ENCODE results near the gene PLOD1. TPM values are rescaled to one million over a fixed set of nuclear protein-coding genes. Genes with fewer than 3 reads are reported as not detected.

The PLOD1 gene
- polyA plus RNA-seq, 2 of the 4 experiments (the other 2 are of a cell fraction), result 53.8 to 83.9 TPM

- H3K4me2 ChIP-seq, result no peak overlapping the region
- WGBS (ENCODE audit: missing lambda C conversion rate), result 87% methylated on average over 8 of the region's 8 CpGs
- DNase-seq (ENCODE audit: low read depth in 1 of 2, low spot score in 1 of 2) (no peak), ATAC-seq (no peak), FAIRE-seq (no peak)
- POLR2A ChIA-PET, result no interaction called here
- no peak overlapping the region for H3K27ac ChIP-seq
- no peak overlapping the region for H3K4me3 ChIP-seq
- H3K4me1 ChIP-seq, result no peaks in the 10 kb centered on the region
- CTCF ChIA-PET, result no interaction called here
- H3K9me3 ChIP-seq, result no peaks in the 10 kb centered on the region
- TF ChIP-seq GATA3 (IDR thresholded peaks at IDR 0.05; ENCODE audit: borderline replicate concordance) (no peak), MAFK (IDR thresholded peaks at IDR 0.05; ENCODE audit: partially characterized antibody) (no peak), KDM1A (IDR thresholded peaks at IDR 0.05; ENCODE audit: low read depth) (no peak), JUNB (IDR thresholded peaks at IDR 0.05) (no peak), MAX (IDR thresholded peaks at IDR 0.05) (no peak), FOSL2 (IDR thresholded peaks at IDR 0.05) (no peak), FOSL2 (CRISPR knock-in tag; IDR thresholded peaks at IDR 0.05) (no peak), HDAC2 (IDR thresholded peaks at IDR 0.05) (no peak), BCL3 (IDR thresholded peaks at IDR 0.05) (no peak)
Observed at GRCh38 chr1:12012560-12013316, 78.2 kb downstream of the PLOD1 start.

- DNase-seq (ENCODE audit: low read depth in 1 of 2, low spot score in 1 of 2), result peak in 1 of 2 experiments; percentile 25
- POLR2A ChIA-PET, result no interaction called here
- CTCF ChIA-PET, result interaction anchor here (0.6 kb wide), 1 partner anchor 83 kb away, joined by 3 read pairs; no protein-coding TSS in a partner anchor
- Histone ChIP-seq H3K4me2 (no peak overlapping the region), H3K4me1 (no peaks in the 10 kb centered on the region), H3K9me3 (no peaks in the 10 kb centered on the region), H3K4me3 (no peak overlapping the region), H3K27ac (no peak overlapping the region)
- no peak for TF ChIP-seq HOXB13 (CRISPR knock-in tag; IDR thresholded peaks at IDR 0.05; ENCODE audit: low read depth)
- no peak for TF ChIP-seq HMGXB4 (CRISPR knock-in tag; IDR thresholded peaks at IDR 0.05; ENCODE audit: borderline replicate concordance)
- no peak for TF ChIP-seq HES2 (IDR thresholded peaks at IDR 0.05)
- no peak for TF ChIP-seq USF2 (IDR thresholded peaks at IDR 0.05)
- no peak for TF ChIP-seq CEBPB (IDR thresholded peaks at IDR 0.05)
- ATAC-seq, result no peak
- FAIRE-seq, result no peak
- WGBS (ENCODE audit: missing lambda C conversion rate), result 87% methylated on average over 15 of the region's 16 CpGs
Observed at GRCh38 chr1:12014141-12014991, 79.8 kb downstream of the PLOD1 start.

GRCh38 chr1:12015001-12015491, 80.5 kb downstream of the PLOD1 start:
- TF ChIP-seq EHMT2 (IDR thresholded peaks at IDR 0.05; ENCODE audit: low read depth) (no peak), CBX2 (IDR thresholded peaks at IDR 0.05; ENCODE audit: borderline replicate concordance, low read depth) (no peak), CHD4 (IDR thresholded peaks at IDR 0.05; ENCODE audit: borderline replicate concordance) (no peak), TFCP2L1 (CRISPR knock-in tag; IDR thresholded peaks at IDR 0.05) (no peak), CBX8 (IDR thresholded peaks at IDR 0.05) (no peak), HDAC2 (IDR thresholded peaks at IDR 0.05) (no peak), RFX5 (IDR thresholded peaks at IDR 0.05) (no peak), FOSL2 (IDR thresholded peaks at IDR 0.05) (no peak), FOSL2 (CRISPR knock-in tag; IDR thresholded peaks at IDR 0.05) (no peak), NFE2L2 (conservative IDR thresholded peaks at IDR 0.05; ENCODE audit: low read length) (no peak), KDM5A (IDR thresholded peaks at IDR 0.05) (no peak), HEYL (CRISPR knock-in tag; IDR thresholded peaks at IDR 0.05) (no peak), NPAS2 (CRISPR knock-in tag; IDR thresholded peaks at IDR 0.05; ENCODE audit: borderline replicate concordance) (no peak), FOXS1 (CRISPR knock-in tag; IDR thresholded peaks at IDR 0.05) (no peak), MAZ (IDR thresholded peaks at IDR 0.05; ENCODE audit: borderline replicate concordance, low read depth, low read length) (no peak), TP53 (CRISPR knock-in tag; IDR thresholded peaks at IDR 0.05) (no peak), ESRRA (IDR thresholded peaks at IDR 0.05; ENCODE audit: borderline replicate concordance, low read length) (no peak), MAX (IDR thresholded peaks at IDR 0.05) (no peak)
- H3K4me3 ChIP-seq, result no peak overlapping the region
- DNase-seq (ENCODE audit: low read depth in 1 of 2, low spot score in 1 of 2) (no peak), ATAC-seq (no peak), FAIRE-seq (no peak)
- 85% methylated on average over 10 of the region's 10 CpGs for WGBS (ENCODE audit: missing lambda C conversion rate)
- ChIA-PET CTCF (no interaction called here), POLR2A (no interaction called here)
- H3K9me3 ChIP-seq, result no peaks in the 10 kb centered on the region
- no peaks in the 10 kb centered on the region for H3K4me1 ChIP-seq
- no peak overlapping the region for H3K27ac ChIP-seq
- H3K4me2 ChIP-seq, result no peak overlapping the region

Measured in A549 (cell line).